ENCODE results near the gene LRP2. TPM values are rescaled to one million over a fixed set of nuclear protein-coding genes. Genes with fewer than 3 reads are reported as not detected.

Gene LRP2
- polyA plus RNA-seq, 2 of the 4 experiments (the other 2 are of a cell fraction): 0.04 TPM; not detected in 1

GRCh38 chr2:169365029-169365480 is 2.7 kb upstream of the LRP2 start:
- Histone ChIP-seq H3K4me3 (peak overlapping the region; percentile 47; the same call in 2 of the 3 replicates), H3K9me3 (no peaks in the 10 kb centered on the region), H3K4me2 (peak overlapping the region; percentile 98), H3K4me1 (peaks cover 25% of the 10 kb centered on the region), H3K27ac (no peak overlapping the region)
- DNase-seq (ENCODE audit: low read depth in 1 of 2, low spot score in 1 of 2): no peak
- TF ChIP-seq KDM5A (IDR thresholded peaks at IDR 0.05) (no peak), ESRRA (IDR thresholded peaks at IDR 0.05; ENCODE audit: borderline replicate concordance, low read length) (no peak), EHF (CRISPR knock-in tag; IDR thresholded peaks at IDR 0.05) (no peak), SREBF2 (IDR thresholded peaks at IDR 0.05) (no peak)
- ChIA-PET CTCF (no interaction called here), POLR2A (no interaction called here)
- WGBS (ENCODE audit: missing lambda C conversion rate): 36% methylated on average over 4 of the region's 4 CpGs
- FAIRE-seq: no peak
- ATAC-seq: no peak

GRCh38 chr2:169363560-169364150 is 1.3 kb upstream of the LRP2 start:
- ATAC-seq (peak; percentile 45 to 48; a peak in 5 of 6 replicates), DNase-seq (ENCODE audit: low read depth in 1 of 2, low spot score in 1 of 2) (peak; percentile 19 to 22), FAIRE-seq (no peak)
- CTCF ChIA-PET: no interaction called here
- H3K9me3 ChIP-seq: no peaks in the 10 kb centered on the region
- 0 out of 2 replicates have a peak, but pooled peaks have one; percentile 25 for TF ChIP-seq MAX (IDR thresholded peaks at IDR 0.05)
- 0 out of 2 replicates have a peak, but pooled peaks have one; percentile 22 for TF ChIP-seq E2F6 (IDR thresholded peaks at IDR 0.05; ENCODE audit: borderline replicate concordance, low read depth)
- no peak for TF ChIP-seq PBX3 (IDR thresholded peaks at IDR 0.05)
- peak overlapping the region; percentile 98 for H3K4me2 ChIP-seq
- peaks cover 25% of the 10 kb centered on the region for H3K4me1 ChIP-seq
- peak overlapping the region; percentile 47 for H3K4me3 ChIP-seq
- H3K27ac ChIP-seq: no peak overlapping the region
- POLR2A ChIA-PET: no interaction called here
- 3% methylated on average over 14 of the region's 26 CpGs for WGBS (ENCODE audit: missing lambda C conversion rate)

GRCh38 chr2:169362894-169363559 is 693 bp upstream of the LRP2 start:
- CTCF ChIA-PET: no interaction called here
- peak in 1 of 2 experiments; percentile 3 for DNase-seq (ENCODE audit: low read depth in 1 of 2, low spot score in 1 of 2)
- peak overlapping the region; percentile 98 for H3K4me2 ChIP-seq
- H3K9me3 ChIP-seq: no peaks in the 10 kb centered on the region
- ATAC-seq: peak in 1 of 2 experiments; percentile 45; a peak in 3 of 6 replicates
- H3K4me3 ChIP-seq: peak overlapping the region; percentile 47
- no peak for TF ChIP-seq RAD21 (conservative IDR thresholded peaks at IDR 0.05 in 1 of 2, IDR thresholded peaks at IDR 0.05 in 1 of 2)
- no peak for TF ChIP-seq FOSB (CRISPR knock-in tag; IDR thresholded peaks at IDR 0.05)
- no peak for TF ChIP-seq CBX2 (IDR thresholded peaks at IDR 0.05; ENCODE audit: borderline replicate concordance, low read depth)
- no peak for TF ChIP-seq KDM5A (IDR thresholded peaks at IDR 0.05)
- TF ChIP-seq ESRRA (IDR thresholded peaks at IDR 0.05; ENCODE audit: borderline replicate concordance, low read length): no peak
- no peak for TF ChIP-seq CTCF (IDR thresholded peaks at IDR 0.05)
- no peak for TF ChIP-seq RCOR1 (IDR thresholded peaks at IDR 0.05; ENCODE audit: low read depth, low read length)
- no peak for TF ChIP-seq NFE2L2 (conservative IDR thresholded peaks at IDR 0.05; ENCODE audit: low read length)
- no peak for TF ChIP-seq EHF (CRISPR knock-in tag; IDR thresholded peaks at IDR 0.05)
- no peak for TF ChIP-seq REST (IDR thresholded peaks at IDR 0.05)
- TF ChIP-seq MAZ (IDR thresholded peaks at IDR 0.05; ENCODE audit: borderline replicate concordance, low read depth, low read length): no peak
- no peak for TF ChIP-seq BCL3 (IDR thresholded peaks at IDR 0.05)
- TF ChIP-seq ELK1 (IDR thresholded peaks at IDR 0.05; ENCODE audit: low read depth, low read length): no peak
- no peak for TF ChIP-seq TFCP2L1 (CRISPR knock-in tag; IDR thresholded peaks at IDR 0.05)
- H3K27ac ChIP-seq: no peak overlapping the region
- peaks cover 25% of the 10 kb centered on the region for H3K4me1 ChIP-seq
- FAIRE-seq: no peak
- POLR2A ChIA-PET: no interaction called here
- 18% methylated on average over 24 of the region's 24 CpGs for WGBS (ENCODE audit: missing lambda C conversion rate)
